ENCODE results near the gene RGS17. TPM values are rescaled to one million over a fixed set of nuclear protein-coding genes. Genes with fewer than 3 reads are reported as not detected.

The RGS17 gene
- total RNA-seq, 3 donors from 2014 or later: 0.29 to 1.8 (median 0.66) TPM

DNA sequence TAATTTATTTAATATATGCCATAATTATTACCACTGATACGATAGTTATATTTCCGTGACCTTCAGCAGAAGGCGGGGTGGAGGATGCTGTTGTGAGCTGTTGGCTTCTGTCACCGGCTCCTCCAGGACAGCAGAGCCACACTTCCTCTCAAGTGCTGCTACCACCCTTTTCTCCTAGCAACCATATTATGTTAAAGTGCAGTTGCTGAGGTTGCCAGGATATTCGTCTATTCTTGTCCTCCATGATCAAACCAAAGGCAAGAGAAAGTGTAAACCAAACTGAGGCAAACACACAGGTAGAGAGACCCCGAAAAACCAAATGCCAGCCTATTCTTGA, 27.8 kb downstream of the RGS17 start:
- no peak overlapping the region for H3K27ac ChIP-seq
- intact Hi-C loops (cut with DNase I; ENCODE audit: low total_unique reads): no loop called here
- no peaks in the 10 kb centered on the region for H3K4me1 ChIP-seq
- TF ChIP-seq, protein P1, sequence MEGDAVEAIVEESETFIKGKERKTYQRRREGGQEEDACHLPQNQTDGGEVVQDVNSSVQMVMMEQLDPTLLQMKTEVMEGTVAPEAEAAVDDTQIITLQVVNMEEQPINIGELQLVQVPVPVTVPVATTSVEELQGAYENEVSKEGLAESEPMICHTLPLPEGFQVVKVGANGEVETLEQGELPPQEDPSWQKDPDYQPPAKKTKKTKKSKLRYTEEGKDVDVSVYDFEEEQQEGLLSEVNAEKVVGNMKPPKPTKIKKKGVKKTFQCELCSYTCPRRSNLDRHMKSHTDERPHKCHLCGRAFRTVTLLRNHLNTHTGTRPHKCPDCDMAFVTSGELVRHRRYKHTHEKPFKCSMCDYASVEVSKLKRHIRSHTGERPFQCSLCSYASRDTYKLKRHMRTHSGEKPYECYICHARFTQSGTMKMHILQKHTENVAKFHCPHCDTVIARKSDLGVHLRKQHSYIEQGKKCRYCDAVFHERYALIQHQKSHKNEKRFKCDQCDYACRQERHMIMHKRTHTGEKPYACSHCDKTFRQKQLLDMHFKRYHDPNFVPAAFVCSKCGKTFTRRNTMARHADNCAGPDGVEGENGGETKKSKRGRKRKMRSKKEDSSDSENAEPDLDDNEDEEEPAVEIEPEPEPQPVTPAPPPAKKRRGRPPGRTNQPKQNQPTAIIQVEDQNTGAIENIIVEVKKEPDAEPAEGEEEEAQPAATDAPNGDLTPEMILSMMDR (IDR thresholded peaks at IDR 0.05): no peak
- TF ChIP-seq POLR2AphosphoS5 (IDR thresholded peaks at IDR 0.05) (no peak), POLR2A (IDR thresholded peaks at IDR 0.05) (no peak)
- H3K27me3 ChIP-seq: no peaks in the 10 kb centered on the region
- H3K4me3 ChIP-seq: no peak overlapping the region
- no peak for DNase-seq (ENCODE audit: low spot score in 2 of 2)
- H3K9me3 ChIP-seq: no peaks in the 10 kb centered on the region
- H3K36me3 ChIP-seq: no peaks in the 10 kb centered on the region

DNA sequence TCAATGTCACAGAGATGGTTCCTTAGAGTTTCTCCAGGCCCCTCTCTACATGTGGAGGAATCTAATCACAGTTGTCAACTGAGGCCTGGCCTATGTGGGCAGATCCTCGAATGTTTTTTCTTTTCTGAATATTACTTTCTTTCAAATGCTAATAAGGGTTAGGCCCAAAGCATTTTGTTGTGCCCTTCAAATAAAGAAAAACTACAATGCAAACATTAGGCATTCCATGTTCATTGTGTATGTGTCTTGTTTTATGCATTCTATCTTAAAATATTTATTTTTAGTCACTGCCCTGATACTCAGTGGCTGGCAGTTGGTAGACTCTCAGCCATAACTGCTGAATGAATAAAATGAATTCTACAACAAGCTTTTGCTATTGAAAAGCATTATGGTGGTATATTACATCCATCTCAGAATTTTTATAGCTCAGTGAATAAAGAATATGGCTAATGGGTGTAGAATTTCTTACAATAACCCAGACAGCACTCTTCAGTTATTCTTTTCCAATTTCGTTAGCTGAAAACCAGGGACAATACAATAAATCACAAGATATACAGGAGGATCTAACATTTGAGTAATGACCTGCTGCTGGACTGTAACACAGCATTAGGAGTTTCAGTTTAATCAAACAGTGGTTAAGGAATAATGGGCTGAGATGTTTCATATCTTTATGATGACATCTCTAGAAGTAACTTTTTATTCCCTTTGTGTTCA, 28.3 kb downstream of the RGS17 start:
- TF ChIP-seq POLR2AphosphoS5 (IDR thresholded peaks at IDR 0.05) (no peak), POLR2A (IDR thresholded peaks at IDR 0.05) (no peak)
- TF ChIP-seq, protein P1 (IDR thresholded peaks at IDR 0.05): no peak
- no peaks in the 10 kb centered on the region for H3K9me3 ChIP-seq
- no peaks in the 10 kb centered on the region for H3K36me3 ChIP-seq
- no peaks in the 10 kb centered on the region for H3K27me3 ChIP-seq
- intact Hi-C loops (cut with DNase I; ENCODE audit: low total_unique reads): no loop called here
- no peak overlapping the region for H3K27ac ChIP-seq
- no peak for DNase-seq (ENCODE audit: low spot score in 2 of 2)
- no peak overlapping the region for H3K4me3 ChIP-seq
- no peaks in the 10 kb centered on the region for H3K4me1 ChIP-seq

DNA sequence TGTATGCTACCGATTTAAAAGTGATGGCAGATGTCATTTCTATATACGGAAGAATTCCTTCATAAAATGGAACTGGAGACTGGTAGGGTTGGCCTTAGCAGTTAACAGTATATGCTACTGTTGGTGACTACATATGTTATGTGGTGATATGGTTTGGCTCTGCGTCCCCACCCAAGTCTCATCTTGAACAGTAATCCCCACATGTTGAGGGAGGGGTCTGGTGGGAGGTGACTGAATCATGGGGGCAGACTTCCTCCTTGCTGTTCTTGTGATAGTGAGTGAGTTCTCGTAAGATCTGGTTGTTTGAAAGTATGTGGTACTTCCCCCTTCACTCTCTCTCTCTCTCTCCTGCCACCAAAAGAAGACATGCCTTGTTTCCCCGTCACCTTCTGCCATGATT, 29.6 kb downstream of the RGS17 start:
- no peaks in the 10 kb centered on the region for H3K36me3 ChIP-seq
- H3K9me3 ChIP-seq: no peaks in the 10 kb centered on the region
- no peaks in the 10 kb centered on the region for H3K27me3 ChIP-seq
- TF ChIP-seq, protein P1 (IDR thresholded peaks at IDR 0.05): no peak
- TF ChIP-seq POLR2A (IDR thresholded peaks at IDR 0.05) (no peak), POLR2AphosphoS5 (IDR thresholded peaks at IDR 0.05) (no peak)
- no peak for DNase-seq (ENCODE audit: low spot score in 2 of 2)
- H3K4me1 ChIP-seq: no peaks in the 10 kb centered on the region
- H3K4me3 ChIP-seq: no peak overlapping the region
- H3K27ac ChIP-seq: no peak overlapping the region
- intact Hi-C loops (cut with DNase I; ENCODE audit: low total_unique reads): no loop called here

DNA sequence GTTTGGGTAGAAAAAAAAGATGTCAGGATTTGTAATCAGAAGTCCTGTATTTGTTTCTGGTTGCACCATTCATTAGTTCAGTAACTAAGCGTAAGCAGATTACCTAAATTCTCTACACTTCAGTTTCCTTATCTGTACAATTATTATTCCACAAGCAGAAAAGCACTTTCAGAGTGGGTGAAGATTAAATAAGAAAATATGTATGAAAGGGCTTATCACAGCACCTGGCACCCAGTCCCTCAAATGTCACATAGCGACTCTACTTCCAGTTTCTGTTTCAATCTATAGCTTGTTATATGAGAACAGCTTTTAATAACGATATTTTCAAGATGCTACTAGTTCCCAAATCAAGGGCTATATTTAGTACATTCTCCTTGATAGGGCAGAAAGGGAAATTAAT, 31.4 kb downstream of the RGS17 start:
- H3K27ac ChIP-seq: no peak overlapping the region
- no peaks in the 10 kb centered on the region for H3K9me3 ChIP-seq
- no peak for DNase-seq (ENCODE audit: low spot score in 2 of 2)
- no peaks in the 10 kb centered on the region for H3K36me3 ChIP-seq
- intact Hi-C loops (cut with DNase I; ENCODE audit: low total_unique reads): no loop called here
- TF ChIP-seq POLR2AphosphoS5 (IDR thresholded peaks at IDR 0.05) (no peak), POLR2A (IDR thresholded peaks at IDR 0.05) (no peak)
- TF ChIP-seq, protein P1 (IDR thresholded peaks at IDR 0.05): no peak
- no peaks in the 10 kb centered on the region for H3K4me1 ChIP-seq
- no peak overlapping the region for H3K4me3 ChIP-seq
- H3K27me3 ChIP-seq: no peaks in the 10 kb centered on the region

DNA sequence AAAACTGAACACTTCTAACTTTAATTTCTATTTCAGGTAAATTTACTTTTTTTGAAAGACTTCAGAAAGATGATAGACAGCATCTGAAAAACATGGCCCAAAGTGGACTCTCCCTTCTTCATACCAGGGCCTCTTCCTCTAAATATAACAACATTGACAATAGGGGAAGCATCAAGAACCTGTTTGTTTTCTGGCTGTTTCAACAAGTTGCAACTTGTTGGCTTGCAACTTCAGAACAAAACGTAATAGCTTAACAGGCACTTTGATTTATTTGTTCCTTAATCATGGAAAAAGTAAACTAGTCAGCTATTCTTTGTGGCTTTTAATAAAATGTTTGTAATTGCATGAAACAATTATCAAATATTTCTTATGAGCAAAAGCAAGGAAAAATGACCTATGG, 34.3 kb downstream of the RGS17 start:
- DNase-seq (ENCODE audit: low spot score in 2 of 2): no peak
- H3K36me3 ChIP-seq: no peaks in the 10 kb centered on the region
- H3K27me3 ChIP-seq: no peaks in the 10 kb centered on the region
- H3K4me3 ChIP-seq: no peak overlapping the region
- H3K4me1 ChIP-seq: no peaks in the 10 kb centered on the region
- TF ChIP-seq, protein P1 (IDR thresholded peaks at IDR 0.05): no peak
- no peak for TF ChIP-seq POLR2A (IDR thresholded peaks at IDR 0.05)
- TF ChIP-seq POLR2AphosphoS5 (IDR thresholded peaks at IDR 0.05): no peak
- no peak overlapping the region for H3K27ac ChIP-seq
- intact Hi-C loops (cut with DNase I; ENCODE audit: low total_unique reads): no loop called here
- H3K9me3 ChIP-seq: no peaks in the 10 kb centered on the region

Measured in breast epithelium (tissue), 4 donors.